Lower leg skin (tissue), 4 donors: Measurements from ENCODE around the gene VPS4A. TPM values are rescaled to one million over a fixed set of nuclear protein-coding genes. Genes with fewer than 3 reads are reported as not detected.
A peak's percentile ranks its signal among the peaks of the same experiment; 100 is the strongest.
"Not testable (repeated sequence)": the region's sequence is repeated elsewhere in the genome, so short reads cannot be mapped to it uniquely, and the experiment has no call there.

Source experiments
- DNase-seq, 2 donors: peaks; one replicate each; pipeline ENCODE4 v3.0.0-alpha.2; 2019; ENCODE audit warnings: low spot score in 2 of 2
- H3K4me3 ChIP-seq: fragments of 200-600 bp; sonication (generic); 2 replicates; pipeline ENCODE4 v1.5.1; 2017; ENCODE audit warnings: mild to moderate bottlenecking, low read depth; ENCODE audit not compliant: poor library complexity, severe bottlenecking
- CTCF ChIP-seq, 3 donors: fragments of 450-650 bp; IDR thresholded peaks; one replicate each; pipeline ENCODE4 v1.5.1; 2016; ENCODE audit warnings: antibody characterized with exemption in 3 of 3, mild to moderate bottlenecking in 3 of 3, moderate library complexity in 2 of 3
- POLR2A ChIP-seq, 2 donors: fragments of 450-650 bp; IDR thresholded peaks; one replicate each; pipeline ENCODE4 v1.6.1; 2016 to 2017; ENCODE audit warnings: antibody characterized with exemption in 2 of 2, mild to moderate bottlenecking in 1 of 2, moderate library complexity in 1 of 2
- WGBS, 2 donors: methylation state at CpG; one replicate each; pipeline ENCODE4 v1.1.5; 2018; 5-methylcytosine and 5-hydroxymethylcytosine counted together
- intact Hi-C: fragments of 100-400 bp; cut with DNase I; formaldehyde crosslinking; loops from one replicate; pipeline ENCODE4 v1.15.0; 2023; ENCODE audit warnings: low total_unique reads
- total RNA-seq, 4 donors: library from RNA; depleted of rRNA; stranded (reverse); fragments of >200 nt; gene quantifications; one replicate each; pipeline ENCODE4 v1.1.0, GENCODE V29; 2016

The VPS4A gene
- total RNA-seq, 4 donors from 2014 or later: 34.8 to 57.5 (median 35.6) TPM

- intact Hi-C loops: no loop called here
- no peak within 1 kb of the TSS for H3K4me3 ChIP-seq
- no peak for TF ChIP-seq POLR2A (IDR thresholded peaks at IDR 0.05)
- TF ChIP-seq CTCF (IDR thresholded peaks at IDR 0.05): no peak
- WGBS, 2 donors: 83 to 94% methylated on average over 12 of the region's 12 CpGs
- DNase-seq: peak in 1 of 2 donors; percentile 62
Observed at GRCh38 chr16:69351309-69352027, 40.3 kb downstream of the VPS4A start, which contains the start of gene TMED6. TSS of gene TMED6 (minus strand) at chr16:69351786. CDS start at chr16:69351753, 33 bp downstream.

DNA sequence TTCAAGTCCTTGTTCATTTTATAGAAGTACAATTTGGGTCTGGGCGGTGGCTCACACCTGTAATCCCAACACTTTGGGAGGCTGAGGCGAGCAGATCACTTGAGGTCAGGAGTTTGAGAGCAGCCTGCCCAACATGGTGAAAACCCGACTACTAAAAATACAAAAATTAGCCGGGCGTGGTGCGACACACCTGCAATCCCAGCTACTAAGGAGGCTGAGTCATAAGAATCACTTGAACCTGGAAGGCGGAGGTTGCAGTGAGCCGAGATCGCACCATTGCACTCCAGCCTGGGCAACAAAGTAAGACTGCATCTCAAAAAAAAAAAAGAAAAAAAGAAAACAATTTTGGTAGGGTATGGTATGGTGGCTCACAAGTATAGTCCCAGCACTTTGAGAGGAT, 48.9 kb downstream of the VPS4A start:
- intact Hi-C loops, H3K4me3 ChIP-seq: not testable (repeated sequence)
- WGBS, 2 donors: 90 to 92% methylated on average over 9 of the region's 9 CpGs

DNA sequence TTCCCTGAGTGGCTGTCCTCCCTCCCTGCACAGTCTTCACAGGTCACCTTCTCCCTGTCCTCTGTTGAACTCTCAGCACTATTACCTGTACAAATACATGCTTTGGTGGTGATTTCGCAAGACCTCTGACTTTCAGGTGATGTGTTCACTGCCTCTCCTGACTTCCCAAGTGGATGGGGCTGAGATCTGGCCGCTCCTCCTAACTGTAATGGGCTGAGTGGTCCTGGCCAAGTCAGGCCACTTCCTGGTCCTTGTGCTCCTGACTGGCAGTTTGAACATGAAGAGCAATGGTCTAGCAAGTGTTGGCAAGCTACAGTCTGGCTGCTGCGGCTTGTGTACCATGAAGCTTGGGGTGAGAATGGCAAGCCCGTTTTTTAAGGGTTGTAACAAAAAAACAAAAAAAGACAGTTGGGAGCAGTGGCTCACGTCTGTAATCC, 52.1 kb downstream of the VPS4A start:
- no peak for TF ChIP-seq POLR2A (IDR thresholded peaks at IDR 0.05)
- TF ChIP-seq CTCF (IDR thresholded peaks at IDR 0.05): no peak
- H3K4me3 ChIP-seq: no peak overlapping the region
- DNase-seq: no peak
- intact Hi-C loops: no loop called here
- 86 to 92% methylated on average over 5 of the region's 5 CpGs for WGBS, 2 donors

More for the DNA sequence above, 48.9 kb downstream of the VPS4A start:
- not testable (repeated sequence) for DNase-seq

- WGBS, 2 donors: 91 to 94% methylated on average over 2 of the region's 2 CpGs
- DNase-seq: no peak
- intact Hi-C loops: no loop called here
- TF ChIP-seq POLR2A (IDR thresholded peaks at IDR 0.05) (no peak), CTCF (IDR thresholded peaks at IDR 0.05) (no peak)
- no peak overlapping the region for H3K4me3 ChIP-seq
Observed at GRCh38 chr16:69364088-69364487, 52.9 kb downstream of the VPS4A start.

- 85 to 86% methylated on average over 2 of the region's 2 CpGs for WGBS, 2 donors
- DNase-seq: no peak
- TF ChIP-seq POLR2A (IDR thresholded peaks at IDR 0.05): no peak
- TF ChIP-seq CTCF (IDR thresholded peaks at IDR 0.05): no peak
- intact Hi-C loops: no loop called here
- H3K4me3 ChIP-seq: no peak overlapping the region
Observed at GRCh38 chr16:69365901-69366300, 54.8 kb downstream of the VPS4A start.

- 85 to 96% methylated on average over 7 of the region's 7 CpGs for WGBS, 2 donors
- no peak for TF ChIP-seq POLR2A (IDR thresholded peaks at IDR 0.05)
- no peak for TF ChIP-seq CTCF (IDR thresholded peaks at IDR 0.05)
- DNase-seq: no peak
- no peak overlapping the region for H3K4me3 ChIP-seq
- intact Hi-C loops: no loop called here
Observed at GRCh38 chr16:69366431-69366830, 55.3 kb downstream of the VPS4A start.
